Activated CD4-positive, alpha-beta T cell treated with anti-CD3 and anti-CD28 coated beads, Interleukin-2, amount 10 ng/mL, durations not matched to agents 24 days and 14 days (primary cell): ENCODE measurements around the gene CNIH3. TPM values are rescaled to one million over a fixed set of nuclear protein-coding genes. Genes with fewer than 3 reads are reported as not detected.

Source experiments
- DNase-seq: peaks from one replicate; pipeline ENCODE4 v3.0.0; 2022
- H3K27ac Mint-ChIP-seq: one replicate; pipeline ENCODE4 v1.8.0; 2022; ENCODE audit warnings: mild to moderate bottlenecking, mixed read lengths
- H3K27me3 Mint-ChIP-seq: one replicate; pipeline ENCODE4 v1.8.0; 2022; ENCODE audit warnings: mixed read lengths
- H3K36me3 Mint-ChIP-seq: one replicate; pipeline ENCODE4 v1.8.0; 2022; ENCODE audit warnings: low read depth, mild to moderate bottlenecking, mixed read lengths
- H3K4me1 Mint-ChIP-seq: one replicate; pipeline ENCODE4 v1.8.0; 2021; ENCODE audit warnings: mixed read lengths
- H3K4me3 Mint-ChIP-seq: one replicate; pipeline ENCODE4 v1.8.0; 2022; ENCODE audit warnings: mild to moderate bottlenecking, moderate library complexity, mixed read lengths
- H3K9me3 Mint-ChIP-seq: one replicate; pipeline ENCODE4 v1.8.0; 2021; ENCODE audit warnings: mixed read lengths
- intact Hi-C: fragments of 100-400 bp; cut with micrococcal nuclease; formaldehyde crosslinking; loops from one replicate; pipeline ENCODE4 v1.15.1; 2023
- total RNA-seq: library from RNA; stranded (reverse); gene quantifications from 2 replicates; pipeline ENCODE4 v1.2.3, GENCODE V29; 2022

Gene CNIH3
- total RNA-seq, 1 donor from 2014 or later, result 1.1 TPM

DNA sequence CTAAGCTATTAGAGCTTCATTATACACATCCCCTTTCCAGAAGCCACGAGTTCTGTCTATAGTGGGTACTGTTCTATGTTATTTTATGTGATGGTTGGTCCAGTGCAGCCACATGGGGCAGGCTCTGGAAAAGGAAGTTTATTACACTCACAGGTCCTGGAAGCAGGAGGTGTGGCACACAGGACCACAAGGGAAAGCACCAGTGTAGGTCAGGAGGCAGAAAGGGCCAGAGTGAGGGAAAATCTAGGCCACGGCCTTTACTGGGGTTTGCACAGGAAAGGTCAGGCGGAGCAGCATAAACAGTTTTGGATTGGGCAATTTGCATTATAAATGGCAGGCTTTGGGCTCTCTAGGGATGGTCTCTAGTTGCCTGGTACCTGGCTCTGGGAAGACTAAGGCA is 21.8 kb upstream of the CNIH3 start:
- intact Hi-C loops, result no loop called here
- no peaks in the 10 kb centered on the region for H3K36me3 Mint-ChIP-seq

DNA sequence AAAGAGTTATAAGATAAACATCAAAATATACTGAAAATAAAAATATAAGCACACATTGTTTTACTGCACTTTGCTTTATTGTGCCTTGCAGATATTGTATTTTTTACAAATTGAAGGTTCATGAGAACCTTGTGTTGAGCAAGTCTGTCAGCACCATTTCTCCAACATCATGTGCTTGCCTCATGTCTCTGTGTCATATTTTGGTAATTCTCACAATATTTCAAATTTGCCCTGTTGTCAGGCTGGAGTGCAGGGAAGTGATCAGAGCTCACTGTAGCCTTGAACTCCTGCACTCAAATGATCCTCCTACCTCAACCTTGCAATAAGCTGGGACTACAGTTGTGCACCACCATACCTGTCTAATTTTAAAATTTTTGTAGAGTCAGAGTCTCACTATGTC is 21.3 kb upstream of the CNIH3 start:
- Mint-ChIP-seq H3K36me3 (no peaks in the 10 kb centered on the region), H3K4me1 (peaks cover 3% of the 10 kb centered on the region), H3K9me3 (no peaks in the 10 kb centered on the region), H3K27me3 (peaks cover 19% of the 10 kb centered on the region), H3K4me3 (no peak overlapping the region), H3K27ac (no peak overlapping the region)
- no peak for DNase-seq
- intact Hi-C loops, result no loop called here

More for the DNA sequence above, 21.8 kb upstream of the CNIH3 start:
- Mint-ChIP-seq H3K27ac (no peak overlapping the region), H3K27me3 (peaks cover 19% of the 10 kb centered on the region), H3K4me3 (no peak overlapping the region), H3K9me3 (no peaks in the 10 kb centered on the region), H3K4me1 (peaks cover 3% of the 10 kb centered on the region)
- DNase-seq, result no peak

DNA sequence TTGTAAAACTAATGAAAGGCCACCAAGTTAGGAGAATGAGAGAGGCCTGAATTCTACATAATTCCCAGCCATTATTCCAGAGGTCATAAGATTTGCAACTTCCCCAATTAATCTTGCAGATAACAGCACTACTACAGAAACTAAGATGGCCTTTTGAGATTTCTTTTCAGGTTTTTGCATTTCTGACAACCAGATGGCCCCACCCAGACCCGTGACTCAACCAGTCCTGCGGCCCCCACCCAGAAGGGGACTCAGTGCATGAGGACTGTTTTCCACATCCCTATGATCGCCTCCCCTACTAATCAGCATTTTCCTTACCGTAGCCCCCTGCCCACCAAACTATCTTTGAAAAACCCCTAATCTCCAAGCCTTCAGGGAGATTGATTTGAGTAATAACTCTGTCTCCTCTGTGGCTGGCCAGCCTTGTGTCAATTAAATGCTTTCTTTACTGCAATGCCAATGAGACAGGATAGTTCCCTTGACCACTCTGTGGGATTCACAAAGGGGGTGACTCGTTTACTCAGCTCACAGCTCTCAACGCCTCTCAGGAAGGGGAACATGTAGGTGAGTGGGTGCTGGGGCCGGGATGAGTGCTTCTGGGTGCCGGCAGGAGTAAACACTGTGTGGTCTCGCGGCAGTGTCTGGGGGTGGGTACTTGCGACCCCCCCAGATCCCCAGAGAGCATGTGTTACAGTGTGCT is 10.5 kb upstream of the CNIH3 start:
- intact Hi-C loops, result no loop called here
- Mint-ChIP-seq H3K27me3 (peaks cover 49% of the 10 kb centered on the region), H3K27ac (no peak overlapping the region), H3K4me1 (no peaks in the 10 kb centered on the region), H3K36me3 (no peaks in the 10 kb centered on the region), H3K9me3 (no peaks in the 10 kb centered on the region), H3K4me3 (no peak overlapping the region)
- DNase-seq, result no peak

DNA sequence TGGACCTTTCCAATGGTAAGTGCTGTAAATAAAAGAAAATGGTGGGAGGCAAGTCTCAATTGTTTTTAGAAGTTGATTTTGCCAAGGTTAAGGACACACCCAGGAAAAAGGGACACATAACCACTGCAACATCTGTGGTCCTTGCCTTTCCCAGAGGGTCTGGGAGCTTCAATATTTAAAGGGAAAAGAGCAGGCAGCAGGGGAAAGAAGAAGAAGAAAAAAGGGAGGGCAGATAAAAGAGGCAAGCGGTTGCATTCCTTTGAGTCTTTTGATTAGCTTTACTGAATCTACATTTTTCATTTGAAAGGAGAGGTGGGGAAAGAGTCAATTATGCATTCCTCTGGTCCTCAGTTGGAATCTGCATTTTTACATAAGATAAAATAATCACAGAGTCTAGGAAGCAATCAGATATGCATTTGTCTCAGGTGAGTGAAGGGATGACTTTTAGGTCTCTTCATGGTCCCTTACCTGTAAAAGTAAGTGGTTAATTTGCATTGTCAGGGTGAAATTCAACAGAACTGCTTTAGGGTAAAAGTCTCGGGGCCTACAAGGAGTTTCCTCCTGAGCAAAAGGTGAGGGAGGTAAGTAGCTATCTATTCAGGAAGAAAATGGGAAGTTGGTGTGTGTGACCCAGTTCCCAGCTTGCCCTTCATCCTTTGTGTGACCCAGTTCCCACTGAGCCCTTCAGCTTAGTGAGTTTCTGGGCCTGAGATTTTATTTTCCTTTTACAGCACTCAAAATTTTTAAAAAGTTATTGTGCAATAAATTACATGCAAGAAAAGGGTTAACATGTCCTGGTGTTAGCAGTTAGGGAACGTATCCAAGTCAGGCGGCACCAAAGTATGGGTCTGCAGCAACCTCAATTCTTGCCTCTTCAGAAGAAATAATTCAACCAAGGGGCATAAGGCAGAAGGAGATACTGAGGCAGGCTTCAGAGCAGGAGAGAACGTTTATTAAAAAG is 8.6 kb upstream of the CNIH3 start:
- intact Hi-C loops, result no loop called here
- Mint-ChIP-seq H3K4me1 (no peaks in the 10 kb centered on the region), H3K4me3 (no peak overlapping the region), H3K9me3 (no peaks in the 10 kb centered on the region), H3K27ac (no peak overlapping the region), H3K36me3 (no peaks in the 10 kb centered on the region), H3K27me3 (peaks cover 47% of the 10 kb centered on the region)
- DNase-seq, result no peak

DNA sequence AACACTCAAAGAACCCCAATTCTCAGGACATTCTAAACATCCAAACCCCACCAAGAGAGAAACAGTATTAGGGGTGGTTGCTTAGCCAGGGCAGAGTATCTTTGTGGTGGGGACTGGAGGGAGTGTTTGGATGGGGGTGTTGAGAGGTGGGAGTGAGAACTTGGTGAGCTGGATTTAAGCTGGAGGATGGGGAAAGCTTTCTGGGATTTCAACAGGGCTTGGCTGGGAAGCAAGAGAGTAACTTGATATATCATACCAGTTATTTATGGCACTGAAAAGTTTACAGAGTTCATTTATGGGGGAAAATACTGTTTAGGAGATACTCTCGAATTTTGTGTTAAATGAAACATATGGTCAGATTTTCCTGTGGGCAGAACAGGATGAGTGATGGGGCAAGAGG is 6.8 kb upstream of the CNIH3 start:
- H3K27ac Mint-ChIP-seq, result no peak overlapping the region
- no peak overlapping the region for H3K4me3 Mint-ChIP-seq
- peaks cover 53% of the 10 kb centered on the region for H3K27me3 Mint-ChIP-seq
- H3K36me3 Mint-ChIP-seq, result no peaks in the 10 kb centered on the region
- intact Hi-C loops, result no loop called here
- DNase-seq, result no peak
- H3K9me3 Mint-ChIP-seq, result no peaks in the 10 kb centered on the region
- no peaks in the 10 kb centered on the region for H3K4me1 Mint-ChIP-seq

DNA sequence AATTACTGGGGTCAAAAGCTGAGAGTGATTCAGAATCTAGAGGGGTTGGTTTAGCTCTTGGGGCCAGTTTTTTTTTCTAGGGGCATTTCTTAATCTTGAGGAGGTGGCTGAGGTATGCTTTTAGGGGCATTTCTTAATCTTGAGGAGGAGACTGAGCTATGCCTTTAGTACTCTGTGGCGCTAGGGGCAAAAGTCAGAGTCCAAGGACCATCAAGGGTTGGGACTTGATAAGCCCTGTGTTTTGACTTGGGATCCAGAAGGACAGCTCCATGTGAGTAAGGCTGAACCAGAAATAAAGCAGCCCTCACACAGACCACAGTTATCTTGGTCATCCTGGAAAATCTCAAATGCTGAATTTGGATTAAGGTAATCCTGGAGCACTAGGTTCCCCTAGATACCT is 3.9 kb upstream of the CNIH3 start:
- Mint-ChIP-seq H3K9me3 (no peaks in the 10 kb centered on the region), H3K27ac (no peak overlapping the region), H3K4me3 (no peak overlapping the region), H3K36me3 (no peaks in the 10 kb centered on the region), H3K4me1 (peaks cover 8% of the 10 kb centered on the region), H3K27me3 (peaks cover 69% of the 10 kb centered on the region)
- intact Hi-C loops, result no loop called here
- no peak for DNase-seq

DNA sequence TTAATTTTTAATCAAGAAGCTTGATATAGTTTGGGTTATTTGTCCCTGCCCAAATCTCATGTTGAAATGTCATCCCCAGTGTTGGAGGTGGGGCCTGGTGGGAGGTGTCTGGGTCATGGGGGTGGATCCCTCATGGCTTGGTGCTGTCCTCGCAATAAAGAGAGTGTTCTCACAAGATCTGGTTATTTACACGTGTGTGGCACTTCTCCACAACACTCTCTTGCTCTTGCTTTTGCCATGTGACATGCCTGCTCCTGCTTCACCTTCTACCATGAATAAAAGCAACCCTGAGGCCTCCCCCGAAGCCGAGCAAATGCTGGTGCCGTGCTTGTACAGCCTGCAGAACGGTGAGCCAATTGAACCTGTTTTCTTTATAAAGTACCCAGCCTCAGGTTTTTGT is 2.6 kb upstream of the CNIH3 start:
- DNase-seq, result no peak
- Mint-ChIP-seq H3K9me3 (no peaks in the 10 kb centered on the region), H3K36me3 (no peaks in the 10 kb centered on the region), H3K27ac (no peak overlapping the region), H3K4me3 (no peak overlapping the region), H3K27me3 (peaks cover 75% of the 10 kb centered on the region), H3K4me1 (peaks cover 16% of the 10 kb centered on the region)
- intact Hi-C loops, result no loop called here

DNA sequence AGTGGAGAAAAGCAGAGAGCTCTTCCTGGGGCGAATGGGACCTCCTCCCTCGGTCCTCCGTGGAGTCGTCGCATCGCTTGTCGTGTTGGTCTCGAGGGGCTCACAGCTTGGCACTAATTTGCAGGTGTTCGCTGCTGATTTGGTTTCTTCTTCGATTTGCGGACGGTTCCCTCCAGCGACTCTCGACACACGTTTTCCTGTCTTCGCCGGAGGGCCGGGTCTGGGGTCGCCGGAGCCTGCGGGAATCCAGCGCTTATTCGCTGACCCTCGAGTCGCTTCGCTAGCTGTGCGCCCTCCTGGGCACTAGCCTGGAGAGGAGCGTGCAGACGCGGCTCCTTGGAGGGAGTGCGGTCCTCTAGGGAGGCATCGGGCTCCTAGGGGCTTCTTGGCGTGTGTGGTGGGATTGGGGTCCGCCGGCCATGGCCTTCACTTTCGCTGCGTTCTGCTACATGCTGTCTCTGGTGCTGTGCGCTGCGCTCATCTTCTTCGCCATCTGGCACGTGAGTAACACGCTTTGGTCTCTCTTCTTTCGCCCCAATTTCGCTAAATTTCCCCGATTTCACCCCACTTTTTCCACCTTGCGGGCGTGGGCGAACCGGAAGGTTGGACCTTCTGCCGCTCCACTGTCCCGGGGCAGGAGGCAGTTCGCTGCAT is 766 bp downstream of the CNIH3 start:
- Mint-ChIP-seq H3K27me3 (peaks cover 77% of the 10 kb centered on the region), H3K4me1 (peaks cover 22% of the 10 kb centered on the region), H3K36me3 (peaks cover 5% of the 10 kb centered on the region), H3K4me3 (peak overlapping the region; percentile 77), H3K27ac (no peak overlapping the region), H3K9me3 (peaks cover 6% of the 10 kb centered on the region)
- peak; percentile 64 for DNase-seq
- intact Hi-C loops, result no loop called here

DNA sequence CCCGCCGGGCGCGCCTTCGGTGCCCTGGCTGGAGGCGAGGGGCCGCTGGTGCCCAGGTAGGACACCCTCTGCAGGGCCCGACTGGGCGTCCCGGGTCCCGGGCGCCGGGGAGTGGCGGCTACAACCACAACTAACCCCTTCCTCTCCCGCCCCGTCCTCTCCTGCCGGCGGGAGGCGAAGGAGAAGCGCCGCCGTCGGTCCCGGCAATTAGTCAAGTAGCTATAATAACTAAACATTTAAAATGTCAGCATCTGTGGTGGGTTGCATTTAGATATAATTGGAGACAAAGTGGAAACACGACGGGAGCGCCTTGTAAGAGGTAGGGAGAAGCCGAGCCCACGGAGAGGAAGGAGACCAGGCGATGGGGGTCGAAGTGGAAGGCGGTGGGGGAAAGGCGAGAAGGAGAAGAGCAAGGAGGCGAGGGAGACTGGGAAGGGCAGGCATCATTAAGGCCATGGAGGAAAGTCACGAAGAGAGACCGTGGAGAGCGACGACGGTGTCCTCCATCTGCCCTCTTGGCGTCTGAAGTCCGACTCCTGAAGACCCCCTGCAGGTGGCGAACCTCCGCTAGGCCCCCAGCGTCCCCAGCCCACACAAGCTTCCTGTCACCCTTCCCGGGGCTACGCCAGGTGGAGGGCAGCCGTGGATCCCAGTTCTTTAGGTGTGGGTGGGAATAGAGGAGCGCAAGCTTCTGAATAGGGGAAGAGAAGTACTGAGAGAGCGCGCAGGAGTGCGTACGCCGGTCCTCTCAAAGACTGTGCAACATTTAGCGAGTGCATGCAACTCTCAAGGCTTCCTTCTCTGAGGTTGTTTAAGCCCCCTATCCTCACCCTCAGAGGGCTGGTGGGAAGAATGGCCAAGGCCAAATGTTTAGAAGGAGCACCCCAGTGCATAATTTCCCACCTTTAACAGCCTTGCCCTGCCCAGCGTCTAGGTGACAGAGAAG is 1.6 kb downstream of the CNIH3 start:
- peaks cover 12% of the 10 kb centered on the region for H3K9me3 Mint-ChIP-seq
- H3K4me3 Mint-ChIP-seq, result peak overlapping the region; percentile 77
- peaks cover 10% of the 10 kb centered on the region for H3K36me3 Mint-ChIP-seq
- intact Hi-C loops, result no loop called here
- DNase-seq, result no peak
- peaks cover 27% of the 10 kb centered on the region for H3K4me1 Mint-ChIP-seq
- peaks cover 69% of the 10 kb centered on the region for H3K27me3 Mint-ChIP-seq
- H3K27ac Mint-ChIP-seq, result peak overlapping the region; percentile 52

DNA sequence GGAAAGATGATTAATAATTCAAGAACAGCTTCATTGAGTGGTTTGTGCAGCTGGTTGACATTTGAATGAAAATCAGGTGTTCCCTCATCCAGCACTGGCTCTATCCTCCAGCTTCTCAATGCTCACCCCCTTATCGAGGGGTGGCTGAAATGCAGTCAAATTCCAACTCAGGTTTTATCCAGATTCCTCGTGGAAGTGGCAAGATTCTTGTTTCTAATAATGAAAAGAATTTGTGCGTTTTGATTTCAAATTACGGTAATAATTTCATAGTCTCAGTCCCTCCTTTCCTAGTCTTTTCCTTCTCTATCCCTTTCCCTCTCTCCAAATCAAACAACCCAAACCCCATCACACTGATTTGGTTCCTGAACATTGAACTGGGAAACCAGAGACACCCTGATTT is 3.1 kb downstream of the CNIH3 start:
- Mint-ChIP-seq H3K27me3 (peaks cover 58% of the 10 kb centered on the region), H3K4me1 (peaks cover 42% of the 10 kb centered on the region)
- intact Hi-C loops, result no loop called here

DNA sequence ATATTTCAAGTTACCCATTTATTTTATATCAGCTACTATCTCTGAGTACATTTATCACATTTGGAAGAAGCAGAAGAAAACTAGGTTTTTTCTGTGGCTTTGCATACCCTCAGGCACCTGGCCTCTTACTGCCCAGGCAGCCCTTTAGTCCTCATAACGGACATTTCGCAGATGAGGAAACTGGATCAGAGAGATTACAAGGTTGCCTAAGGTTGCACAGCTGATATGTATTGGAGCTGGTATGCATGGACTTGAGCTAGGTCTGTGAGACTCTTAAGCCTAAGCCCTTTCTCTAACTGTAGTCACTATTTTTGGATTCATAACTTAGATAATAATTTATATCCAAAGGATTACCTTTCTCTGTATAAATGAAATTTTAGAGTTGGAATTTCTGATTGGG is 4.0 kb downstream of the CNIH3 start:
- peaks cover 52% of the 10 kb centered on the region for H3K27me3 Mint-ChIP-seq

More for the DNA sequence above, 3.1 kb downstream of the CNIH3 start:
- Mint-ChIP-seq H3K36me3 (peaks cover 13% of the 10 kb centered on the region), H3K27ac (no peak overlapping the region), H3K9me3 (peaks cover 12% of the 10 kb centered on the region), H3K4me3 (no peak overlapping the region)
- DNase-seq, result no peak

DNA sequence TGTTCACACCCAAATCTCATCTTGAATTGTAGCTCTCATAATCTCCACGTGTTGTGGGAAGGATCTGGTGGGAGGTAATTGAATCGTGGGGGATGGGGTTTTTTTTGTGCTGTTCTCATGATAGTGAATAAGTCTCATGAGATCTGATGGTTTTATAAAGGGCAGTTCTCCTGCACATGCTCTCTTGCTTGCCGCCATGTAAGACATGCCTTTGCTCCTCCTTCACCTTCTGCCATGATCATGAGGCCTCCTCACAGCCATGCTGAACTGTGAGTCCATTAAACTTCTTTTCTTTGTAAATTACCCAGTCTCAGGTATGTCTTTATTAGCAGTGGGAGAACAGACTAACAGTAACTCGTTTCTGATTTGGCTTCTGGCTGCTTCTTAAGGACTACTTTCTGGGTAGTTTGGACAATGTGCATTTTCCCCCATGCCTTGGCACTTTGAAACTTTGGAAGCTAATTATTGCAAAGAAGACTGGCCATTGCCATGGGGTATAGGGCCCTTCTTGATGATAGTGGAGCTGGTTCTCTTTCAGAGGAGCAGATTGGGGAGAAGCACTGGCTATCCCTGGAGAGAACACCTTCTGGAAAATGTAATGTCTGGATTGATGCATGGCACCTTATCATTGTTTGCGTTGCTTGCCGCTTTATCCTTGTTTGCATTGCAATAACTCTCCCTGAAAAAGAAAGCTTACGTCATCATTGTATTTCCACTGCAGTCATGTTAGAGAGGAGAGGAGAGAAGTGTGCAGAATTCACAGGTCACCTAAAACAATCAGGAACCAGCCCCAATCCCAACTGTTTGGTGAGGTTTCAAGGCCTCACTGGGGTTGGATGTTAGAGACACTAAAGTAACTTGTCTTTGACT is 5.9 kb downstream of the CNIH3 start:
- Mint-ChIP-seq H3K4me3 (no peak overlapping the region), H3K36me3 (peaks cover 13% of the 10 kb centered on the region), H3K9me3 (peaks cover 12% of the 10 kb centered on the region), H3K27me3 (peaks cover 45% of the 10 kb centered on the region), H3K4me1 (peaks cover 47% of the 10 kb centered on the region), H3K27ac (no peak overlapping the region)
- intact Hi-C loops, result loop anchor here (2.0 to 5.0 kb wide), 2 partner anchors 79 to 125 kb away; no protein-coding TSS in a partner anchor
- no peak for DNase-seq

More for the DNA sequence above, 4.0 kb downstream of the CNIH3 start:
- Mint-ChIP-seq H3K4me1 (peaks cover 51% of the 10 kb centered on the region), H3K4me3 (no peak overlapping the region), H3K36me3 (peaks cover 13% of the 10 kb centered on the region), H3K27ac (no peak overlapping the region), H3K9me3 (peaks cover 12% of the 10 kb centered on the region)
- intact Hi-C loops, result loop anchor here (5.0 kb wide), 1 partner anchor 123 kb away; no protein-coding TSS in a partner anchor
- DNase-seq, result no peak
